Hepatocyte (in vitro differentiated cells): ENCODE data around the gene ZBED4.

Experiments
- EZH2 ChIP-seq: fragments of 200-600 bp; sonication (generic); IDR thresholded peaks from 2 replicates; pipeline ENCODE4 v1.6.1; 2016; ENCODE audit warnings: antibody characterized with exemption, mild to moderate bottlenecking, borderline replicate concordance
- EZH2phosphoT487 ChIP-seq: fragments of 200-600 bp; sonication (generic); IDR thresholded peaks from one replicate; pipeline ENCODE4 v1.6.1; 2018; ENCODE audit warnings: antibody characterized with exemption, mild to moderate bottlenecking, low read depth, moderate library complexity; ENCODE audit not compliant: unreplicated experiment, severe bottlenecking
- TF ChIP-seq, protein P1 (sequence below): fragments of 200-600 bp; sonication (generic); IDR thresholded peaks from 2 replicates; pipeline ENCODE4 v1.5.1; 2016; ENCODE audit warnings: antibody characterized with exemption, mild to moderate bottlenecking; ENCODE audit not compliant: poor library complexity

GRCh38 chr22:49883294-49883640 is 29.6 kb downstream of the ZBED4 start:
- TF ChIP-seq, protein P1, sequence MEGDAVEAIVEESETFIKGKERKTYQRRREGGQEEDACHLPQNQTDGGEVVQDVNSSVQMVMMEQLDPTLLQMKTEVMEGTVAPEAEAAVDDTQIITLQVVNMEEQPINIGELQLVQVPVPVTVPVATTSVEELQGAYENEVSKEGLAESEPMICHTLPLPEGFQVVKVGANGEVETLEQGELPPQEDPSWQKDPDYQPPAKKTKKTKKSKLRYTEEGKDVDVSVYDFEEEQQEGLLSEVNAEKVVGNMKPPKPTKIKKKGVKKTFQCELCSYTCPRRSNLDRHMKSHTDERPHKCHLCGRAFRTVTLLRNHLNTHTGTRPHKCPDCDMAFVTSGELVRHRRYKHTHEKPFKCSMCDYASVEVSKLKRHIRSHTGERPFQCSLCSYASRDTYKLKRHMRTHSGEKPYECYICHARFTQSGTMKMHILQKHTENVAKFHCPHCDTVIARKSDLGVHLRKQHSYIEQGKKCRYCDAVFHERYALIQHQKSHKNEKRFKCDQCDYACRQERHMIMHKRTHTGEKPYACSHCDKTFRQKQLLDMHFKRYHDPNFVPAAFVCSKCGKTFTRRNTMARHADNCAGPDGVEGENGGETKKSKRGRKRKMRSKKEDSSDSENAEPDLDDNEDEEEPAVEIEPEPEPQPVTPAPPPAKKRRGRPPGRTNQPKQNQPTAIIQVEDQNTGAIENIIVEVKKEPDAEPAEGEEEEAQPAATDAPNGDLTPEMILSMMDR = no peak
- TF ChIP-seq EZH2phosphoT487 (no peak), EZH2 (no peak)
